Spleen (tissue), 11 donors: Measurements from ENCODE around the gene GSG1L. TPM values are rescaled to one million over a fixed set of nuclear protein-coding genes. Genes with fewer than 3 reads are reported as not detected.

Experiments
- DNase-seq: peaks from one replicate; pipeline ENCODE4 v3.0.0-alpha.2; 2020
- H3K27ac ChIP-seq, 8 donors: fragments of 200-600 bp; sonication (generic) in 7 of 8; 1 replicate in 4 of 8; 2 replicates in 4 of 8; pipeline versions ENCODE4 v1.5.0 to v1.8.0; 2016 to 2021; ENCODE audit warnings: inconsistent platforms in 4 of 8, mild to moderate bottlenecking in 4 of 8, moderate library complexity in 1 of 8
- H3K27me3 ChIP-seq, 7 donors: fragments of 200-600 bp; sonication (generic) in 6 of 7; replicated peaks in 1 of 7; 1 replicate in 4 of 7; 2 replicates in 3 of 7; pipeline versions ENCODE4 v1.5.0 to v1.8.0; 2016 to 2021; ENCODE audit warnings: inconsistent platforms in 3 of 7, mild to moderate bottlenecking in 1 of 7
- H3K36me3 ChIP-seq, 6 donors: fragments of 200-600 bp; sonication (generic) in 5 of 6; 1 replicate in 4 of 6; 2 replicates in 2 of 6; pipeline versions ENCODE4 v1.5.0 to v1.8.0; 2016 to 2021; ENCODE audit warnings: inconsistent platforms in 2 of 6
- H3K4me1 ChIP-seq, 6 donors: fragments of 200-600 bp; sonication (generic) in 5 of 6; 1 replicate in 3 of 6; 2 replicates in 3 of 6; pipeline versions ENCODE4 v1.5.0 to v1.8.0; 2016 to 2021; ENCODE audit warnings: inconsistent platforms in 3 of 6
- H3K4me3 ChIP-seq, 8 donors: fragments of 200-600 bp; sonication (generic) in 7 of 8; 1 replicate in 4 of 8; 2 replicates in 4 of 8; pipeline versions ENCODE4 v1.5.0 to v1.8.0; 2016 to 2021; ENCODE audit warnings: inconsistent platforms in 4 of 8, mild to moderate bottlenecking in 4 of 8, moderate library complexity in 2 of 8
- H3K9me3 ChIP-seq, 8 donors: fragments of 200-600 bp; sonication (generic) in 7 of 8; 1 replicate in 4 of 8; 2 replicates in 4 of 8; pipeline versions ENCODE4 v1.5.0 to v1.8.0; 2016 to 2021; ENCODE audit warnings: inconsistent platforms in 4 of 8
- POLR2A ChIP-seq, 3 donors: fragments of 450-650 bp; IDR thresholded peaks; one replicate each; pipeline ENCODE4 v1.5.1; 2017; ENCODE audit warnings: antibody characterized with exemption in 3 of 3, mild to moderate bottlenecking in 1 of 3
- POLR2AphosphoS5 ChIP-seq, 3 donors: sonication (generic); formaldehyde crosslinking; IDR thresholded peaks; one replicate each; pipeline ENCODE4 v1.5.1; 2017; ENCODE audit warnings: antibody characterized with exemption in 3 of 3
- WGBS, 5 donors: extraction: QIAGEN DNeasy Blood & Tissue Kit in 3 of 5; methylation state at CpG; one replicate each; pipeline versions ENCODE4 v1.1.5 to v1.1.7; 2013 to 2018; 5-methylcytosine and 5-hydroxymethylcytosine counted together
- intact Hi-C: fragments of 100-400 bp; cut with DNase I; formaldehyde crosslinking; loops from one replicate; pipeline ENCODE4 v1.15.0; 2023; ENCODE audit warnings: low total_unique reads
- polyA plus RNA-seq, 3 donors: library from polyadenylated mRNA; stranded (reverse); fragments of 200-250 nt; gene quantifications; one replicate each; pipeline ENCODE4 v1.2.1, GENCODE V29; 2013
- total RNA-seq, 7 donors: library from RNA; depleted of rRNA in 3 of 7; stranded (reverse); fragments of >200 nt in 3 of 7; fragmentation: NEBNext Ultra II Directional in 4 of 7; extraction: Animal tissue kit (Norgen Biotek cat#: 25700) in 4 of 7; gene quantifications; one replicate each; pipeline versions ENCODE4 v1.1.0 to v1.2.1, GENCODE V29; 2016 to 2021
- TF ChIP-seq, protein P1 (sequence below), 11 experiments: fragments of 200-600 bp in 7 of 11; fragments of 450-650 bp in 4 of 11; sonication (generic) in 4 of 11; IDR thresholded peaks in 8 of 11; conservative IDR thresholded peaks in 3 of 11; 1 replicate in 7 of 11; 2 replicates in 4 of 11; pipeline versions ENCODE4 v1.4.0 to v1.8.0; 2016 to 2021; ENCODE audit warnings: antibody characterized with exemption in 11 of 11, inconsistent platforms in 4 of 11, mild to moderate bottlenecking in 1 of 11
- donor health status: healthy with polysubstance abuse.
- donor health status: DM: no; HTN: no; CAD: no; lungs with moderate emphysema.
- donor health status: DM: no; HTN: no; CAD: no.
- donor health status: Bipolar disorder and iron deficiency.
- donor health status: healthy.
- donor health status: DM: no; HTN: no; CAD: no.
- donor health status: DM: yes; HTN: yes; CAD: no.

GSG1L gene
- total and polyA plus RNA-seq, 10 donors: 0.22 to 0.58 (median 0.43) TPM; not detected in 6

DNA sequence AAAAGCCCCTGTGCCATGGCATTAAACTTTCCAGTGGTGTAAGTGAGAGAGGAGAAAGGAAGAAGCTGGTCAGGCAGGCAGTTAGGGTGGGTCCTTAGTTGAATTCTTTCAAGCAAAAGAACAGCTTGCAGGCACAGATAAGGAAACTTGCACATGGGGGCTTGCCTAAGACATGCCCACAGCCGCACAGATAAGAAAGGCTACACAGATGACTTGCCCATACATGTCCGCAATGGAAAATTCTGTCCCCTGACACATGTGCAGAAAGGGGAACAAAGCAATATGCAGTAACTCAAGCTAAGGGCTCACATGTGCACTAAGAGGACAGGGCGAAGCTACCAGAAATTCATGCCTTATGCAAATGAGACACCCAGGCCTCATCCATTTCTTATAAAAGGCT is 69.9 kb downstream of the GSG1L start:
- H3K36me3 ChIP-seq: no peaks in the 10 kb centered on the region

DNA sequence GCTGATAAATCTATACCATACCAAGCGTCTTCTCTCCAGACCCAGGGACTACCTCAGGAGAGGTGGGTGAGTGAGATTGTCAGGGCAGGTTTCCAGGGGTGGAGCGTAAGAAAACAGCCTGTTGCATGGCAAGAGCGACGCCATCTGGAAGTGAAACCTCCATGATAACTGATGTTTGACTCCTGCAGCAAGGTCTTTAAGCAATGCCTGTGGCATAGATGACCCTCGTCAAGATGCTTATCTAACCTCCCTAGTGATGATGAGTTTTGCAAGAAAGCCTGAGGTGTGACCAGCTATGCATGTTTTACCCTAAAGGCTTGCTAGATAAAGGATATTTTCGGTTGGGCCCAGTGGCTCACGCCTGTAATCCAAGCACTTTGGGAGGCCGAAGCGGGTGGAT is 71.6 kb downstream of the GSG1L start:
- WGBS, 5 donors: 75 to 94% (median 82%) methylated on average over 9 of the region's 9 CpGs
- intact Hi-C loops: no loop called here

More for the DNA sequence above, 69.9 kb downstream of the GSG1L start:
- peaks cover 0 to 14% (median 10%) of the 10 kb centered on the region in 8 donors for H3K9me3 ChIP-seq
- intact Hi-C loops: no loop called here
- no peak for TF ChIP-seq POLR2A (IDR thresholded peaks at IDR 0.05)
- no peak for TF ChIP-seq POLR2AphosphoS5 (IDR thresholded peaks at IDR 0.05)
- TF ChIP-seq, protein P1, sequence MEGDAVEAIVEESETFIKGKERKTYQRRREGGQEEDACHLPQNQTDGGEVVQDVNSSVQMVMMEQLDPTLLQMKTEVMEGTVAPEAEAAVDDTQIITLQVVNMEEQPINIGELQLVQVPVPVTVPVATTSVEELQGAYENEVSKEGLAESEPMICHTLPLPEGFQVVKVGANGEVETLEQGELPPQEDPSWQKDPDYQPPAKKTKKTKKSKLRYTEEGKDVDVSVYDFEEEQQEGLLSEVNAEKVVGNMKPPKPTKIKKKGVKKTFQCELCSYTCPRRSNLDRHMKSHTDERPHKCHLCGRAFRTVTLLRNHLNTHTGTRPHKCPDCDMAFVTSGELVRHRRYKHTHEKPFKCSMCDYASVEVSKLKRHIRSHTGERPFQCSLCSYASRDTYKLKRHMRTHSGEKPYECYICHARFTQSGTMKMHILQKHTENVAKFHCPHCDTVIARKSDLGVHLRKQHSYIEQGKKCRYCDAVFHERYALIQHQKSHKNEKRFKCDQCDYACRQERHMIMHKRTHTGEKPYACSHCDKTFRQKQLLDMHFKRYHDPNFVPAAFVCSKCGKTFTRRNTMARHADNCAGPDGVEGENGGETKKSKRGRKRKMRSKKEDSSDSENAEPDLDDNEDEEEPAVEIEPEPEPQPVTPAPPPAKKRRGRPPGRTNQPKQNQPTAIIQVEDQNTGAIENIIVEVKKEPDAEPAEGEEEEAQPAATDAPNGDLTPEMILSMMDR (IDR thresholded peaks at IDR 0.05 in 8 of 11, conservative IDR thresholded peaks at IDR 0.05 in 3 of 11): no peak
- H3K27ac ChIP-seq: no peak overlapping the region
- WGBS, 5 donors: 87 to 96% (median 94%) methylated on average over 3 of the region's 3 CpGs
- no peak overlapping the region for H3K4me3 ChIP-seq
- no peaks in the 10 kb centered on the region for H3K4me1 ChIP-seq
- peak; percentile 3 for DNase-seq
- H3K27me3 ChIP-seq: no peaks in the 10 kb centered on the region

DNA sequence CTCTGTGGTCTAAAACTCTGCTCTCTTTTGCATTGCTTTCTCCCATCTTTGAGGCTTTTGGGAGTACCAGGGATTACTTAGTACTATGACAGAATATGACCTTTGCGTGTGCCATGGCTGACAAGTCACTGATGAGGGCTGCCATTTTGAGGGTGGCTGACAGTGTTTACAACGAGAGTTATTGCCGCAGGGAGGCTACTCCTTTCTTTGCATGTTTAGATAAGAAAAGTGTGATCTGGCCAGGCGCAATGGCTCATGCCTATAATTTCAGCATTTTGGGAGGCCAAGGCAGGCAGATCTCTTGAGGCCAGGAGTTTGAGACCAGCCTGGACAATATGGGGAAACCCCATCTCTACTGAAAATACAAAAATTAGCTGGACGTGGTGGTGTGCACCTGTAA is 77.5 kb downstream of the GSG1L start:
- 86 to 93% (median 89%) methylated on average over 5 of the region's 5 CpGs for WGBS, 5 donors
- H3K9me3 ChIP-seq: peaks cover 0 to 6% (median 0%) of the 10 kb centered on the region in 8 donors
- peak; percentile 3 for DNase-seq

More for the DNA sequence above, 71.6 kb downstream of the GSG1L start:
- peak; percentile 7 for DNase-seq
- Histone ChIP-seq H3K9me3 (peaks cover 0 to 14% (median 10%) of the 10 kb centered on the region in 8 donors), H3K4me3 (no peak overlapping the region), H3K27me3 (no peaks in the 10 kb centered on the region), H3K27ac (no peak overlapping the region), H3K36me3 (no peaks in the 10 kb centered on the region), H3K4me1 (no peaks in the 10 kb centered on the region)
- TF ChIP-seq POLR2AphosphoS5 (IDR thresholded peaks at IDR 0.05): no peak
- TF ChIP-seq, protein P1 (IDR thresholded peaks at IDR 0.05 in 8 of 11, conservative IDR thresholded peaks at IDR 0.05 in 3 of 11): no peak
- TF ChIP-seq POLR2A (IDR thresholded peaks at IDR 0.05): no peak

DNA sequence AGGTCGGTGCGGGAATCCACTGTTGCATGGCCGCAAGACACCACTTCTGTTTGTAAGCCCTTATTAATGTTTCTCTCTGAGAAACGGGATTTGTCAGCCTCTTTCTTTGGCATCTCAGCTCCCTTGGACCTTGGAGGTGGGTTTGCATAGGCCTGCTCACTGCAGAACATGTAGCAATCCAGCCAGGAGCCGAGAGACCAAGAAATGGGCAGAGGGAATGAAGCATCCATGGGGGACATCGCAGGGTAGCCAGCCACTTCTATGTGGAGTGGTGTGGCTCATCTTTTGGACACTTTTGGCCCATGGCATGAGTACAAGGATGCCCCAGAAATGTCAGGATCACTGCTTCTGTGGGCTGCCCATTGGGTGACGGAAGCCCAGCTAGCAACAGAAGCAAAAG is 79.4 kb downstream of the GSG1L start:
- 86 to 92% (median 89%) methylated on average over 7 of the region's 7 CpGs for WGBS, 5 donors
- no peak overlapping the region for H3K4me3 ChIP-seq
- DNase-seq: peak; percentile 15

More for the DNA sequence above, 77.5 kb downstream of the GSG1L start:
- intact Hi-C loops: loop anchor here (10.0 kb wide), 1 partner anchor 239 kb away; no protein-coding TSS in a partner anchor
- Histone ChIP-seq H3K36me3 (no peaks in the 10 kb centered on the region), H3K4me1 (no peaks in the 10 kb centered on the region), H3K27me3 (no peaks in the 10 kb centered on the region), H3K4me3 (no peak overlapping the region), H3K27ac (no peak overlapping the region)
- TF ChIP-seq POLR2A (IDR thresholded peaks at IDR 0.05): no peak
- TF ChIP-seq POLR2AphosphoS5 (IDR thresholded peaks at IDR 0.05): no peak
- TF ChIP-seq, protein P1 (IDR thresholded peaks at IDR 0.05 in 8 of 11, conservative IDR thresholded peaks at IDR 0.05 in 3 of 11): no peak

More for the DNA sequence above, 79.4 kb downstream of the GSG1L start:
- Histone ChIP-seq H3K9me3 (peaks cover 0 to 6% (median 0%) of the 10 kb centered on the region in 8 donors), H3K27me3 (no peaks in the 10 kb centered on the region), H3K4me1 (no peaks in the 10 kb centered on the region), H3K36me3 (no peaks in the 10 kb centered on the region), H3K27ac (no peak overlapping the region)
- intact Hi-C loops: loop anchor here (10.0 kb wide), 1 partner anchor 241 kb away; no protein-coding TSS in a partner anchor
- TF ChIP-seq POLR2A (IDR thresholded peaks at IDR 0.05): no peak
- TF ChIP-seq, protein P1 (IDR thresholded peaks at IDR 0.05 in 8 of 11, conservative IDR thresholded peaks at IDR 0.05 in 3 of 11): no peak
- TF ChIP-seq POLR2AphosphoS5 (IDR thresholded peaks at IDR 0.05): no peak
